ENCODE measurements around the gene TLR2. TPM values are rescaled to one million over a fixed set of nuclear protein-coding genes. Genes with fewer than 3 reads are reported as not detected.

The TLR2 gene
- total and polyA plus RNA-seq, 4 donors, result 27.5 to 190 (median 140) TPM

- Histone ChIP-seq H3K9me3 (ENCODE audit: control insufficient read depth in 4 of 4, insufficient read depth in 3 of 4, low read length in 3 of 4) (no peaks in the 10 kb centered on the region), H3K27me3 (ENCODE audit: control insufficient read depth in 3 of 3, insufficient read depth in 3 of 3, low read length in 2 of 3) (no peaks in the 10 kb centered on the region), H3K9ac (ENCODE audit: insufficient read depth in 1 of 2, low read length in 2 of 2) (no peak overlapping the region), H3K27ac (ENCODE audit: low read depth in 1 of 2, low read length in 1 of 2) (no peak overlapping the region), H3K4me1 (ENCODE audit: control insufficient read depth in 5 of 5, insufficient read depth in 5 of 5, low read length in 5 of 5) (peaks cover 0 to 3% (median 2%) of the 10 kb centered on the region in 5 donors), H3K4me3 (no peak overlapping the region), H3K36me3 (ENCODE audit: control insufficient read depth in 4 of 4, insufficient read depth in 4 of 4, low read length in 4 of 4) (no peaks in the 10 kb centered on the region)
- DNase-seq (no peak), ATAC-seq (ENCODE audit: insufficient read depth, low FRiP score) (no peak)
- WGBS, 2 donors, result 81 to 94% methylated on average over 2 of the region's 2 CpGs
- no peak for TF ChIP-seq CTCF (IDR thresholded peaks at IDR 0.05; ENCODE audit: control extremely low read depth, extremely low read depth)
These were observed 30.0 kb downstream of the TLR2 start for GRCh38 chr4:153713866-153714646.

GRCh38 chr4:153722036-153722435, 38.0 kb downstream of the TLR2 start:
- H3K9ac ChIP-seq (ENCODE audit: insufficient read depth in 1 of 2, low read length in 2 of 2), result no peak overlapping the region
- no peaks in the 10 kb centered on the region for H3K9me3 ChIP-seq (ENCODE audit: control insufficient read depth in 4 of 4, insufficient read depth in 3 of 4, low read length in 3 of 4)
- no peaks in the 10 kb centered on the region for H3K27me3 ChIP-seq (ENCODE audit: control insufficient read depth in 3 of 3, insufficient read depth in 3 of 3, low read length in 2 of 3)
- 57 to 81% methylated on average over 1 of the region's 1 CpG for WGBS, 2 donors
- H3K4me3 ChIP-seq, result no peak overlapping the region
- no peak for DNase-seq
- no peaks in the 10 kb centered on the region for H3K36me3 ChIP-seq (ENCODE audit: control insufficient read depth in 4 of 4, insufficient read depth in 4 of 4, low read length in 4 of 4)
- H3K27ac ChIP-seq (ENCODE audit: low read depth in 1 of 2, low read length in 1 of 2), result no peak overlapping the region
- TF ChIP-seq CTCF (IDR thresholded peaks at IDR 0.05; ENCODE audit: control extremely low read depth, extremely low read depth), result no peak
- no peak for ATAC-seq (ENCODE audit: insufficient read depth, low FRiP score)
- no peaks in the 10 kb centered on the region for H3K4me1 ChIP-seq (ENCODE audit: control insufficient read depth in 5 of 5, insufficient read depth in 5 of 5, low read length in 5 of 5)

DNA sequence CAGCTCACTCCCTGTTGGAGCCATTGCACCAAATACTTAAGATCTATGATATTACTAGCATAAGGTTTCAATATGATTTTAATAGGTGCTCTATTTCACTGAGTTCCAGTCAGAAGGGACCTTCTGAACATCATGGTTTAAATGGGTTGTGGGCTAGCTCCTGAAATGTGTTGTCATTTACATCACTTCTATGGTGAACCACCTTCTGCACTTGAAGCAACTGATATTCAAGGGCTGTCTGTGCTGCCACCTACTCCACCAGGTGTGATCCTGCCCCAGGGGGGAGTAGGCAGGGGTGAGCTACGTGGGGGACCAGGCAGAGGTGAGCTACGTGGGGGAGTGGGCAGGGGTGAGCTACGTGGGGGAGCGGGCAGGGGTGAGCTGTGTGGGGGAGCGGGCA, 40.5 kb downstream of the TLR2 start:
- ATAC-seq (ENCODE audit: insufficient read depth, low FRiP score), result no peak
- H3K9ac ChIP-seq (ENCODE audit: insufficient read depth in 1 of 2, low read length in 2 of 2), result no peak overlapping the region
- no peak overlapping the region for H3K27ac ChIP-seq (ENCODE audit: low read depth in 1 of 2, low read length in 1 of 2)
- no peak for TF ChIP-seq CTCF (IDR thresholded peaks at IDR 0.05; ENCODE audit: control extremely low read depth, extremely low read depth)
- no peaks in the 10 kb centered on the region for H3K9me3 ChIP-seq (ENCODE audit: control insufficient read depth in 4 of 4, insufficient read depth in 3 of 4, low read length in 3 of 4)
- H3K36me3 ChIP-seq (ENCODE audit: control insufficient read depth in 4 of 4, insufficient read depth in 4 of 4, low read length in 4 of 4), result no peaks in the 10 kb centered on the region
- no peak overlapping the region for H3K4me3 ChIP-seq
- 86 to 98% methylated on average over 5 of the region's 5 CpGs for WGBS, 2 donors
- H3K27me3 ChIP-seq (ENCODE audit: control insufficient read depth in 3 of 3, insufficient read depth in 3 of 3, low read length in 2 of 3), result no peaks in the 10 kb centered on the region
- DNase-seq, result no peak
- no peaks in the 10 kb centered on the region for H3K4me1 ChIP-seq (ENCODE audit: control insufficient read depth in 5 of 5, insufficient read depth in 5 of 5, low read length in 5 of 5)

All from lung (tissue), 12 donors.